Mesenchymal stem cell (in vitro differentiated cells and primary cell): Measurements from ENCODE around the gene SLC9A9. TPM values are rescaled to one million over a fixed set of nuclear protein-coding genes. Genes with fewer than 3 reads are reported as not detected.

Experiments
- DNase-seq: peaks from one replicate; pipeline ENCODE4 v3.0.0-alpha.2; 2013
- H2AFZ ChIP-seq: one replicate; pipeline ENCODE4 v1.6.1; 2013; ENCODE audit warnings: low read depth, mild to moderate bottlenecking, control low read depth, inconsistent platforms, low read length, moderate library complexity
- H2AK5ac ChIP-seq: 2 replicates; pipeline ENCODE4 v1.6.1; 2013; ENCODE audit warnings: low read length, moderate library complexity, mild to moderate bottlenecking, inconsistent platforms; ENCODE audit not compliant: severe bottlenecking
- H2BK120ac ChIP-seq: one replicate; pipeline ENCODE4 v1.6.1; 2013; ENCODE audit warnings: low read depth, mild to moderate bottlenecking, inconsistent platforms, low read length, moderate library complexity
- H2BK12ac ChIP-seq, 2 experiments: one replicate each; pipeline ENCODE4 v1.6.1; 2013; ENCODE audit warnings: inconsistent platforms in 2 of 2, low read length in 2 of 2, mild to moderate bottlenecking in 2 of 2, moderate library complexity in 2 of 2, control low read depth in 1 of 2
- H2BK15ac ChIP-seq: one replicate; pipeline ENCODE4 v1.6.1; 2013; ENCODE audit warnings: mild to moderate bottlenecking, low read depth, inconsistent platforms; ENCODE audit not compliant: poor library complexity, severe bottlenecking
- H2BK5ac ChIP-seq: 2 replicates; pipeline ENCODE4 v1.6.1; 2013; ENCODE audit warnings: low read depth, mild to moderate bottlenecking, low read length, control low read depth, inconsistent platforms; ENCODE audit not compliant: poor library complexity, severe bottlenecking
- H3K14ac ChIP-seq, 2 experiments: one replicate each; pipeline ENCODE4 v1.6.1; 2013; ENCODE audit warnings: inconsistent platforms in 2 of 2, low read length in 2 of 2, control low read depth in 1 of 2, mild to moderate bottlenecking in 1 of 2, moderate library complexity in 1 of 2
- H3K18ac ChIP-seq, 2 experiments: one replicate each; pipeline ENCODE4 v1.6.1; 2013; ENCODE audit warnings: inconsistent platforms in 2 of 2, low read length in 2 of 2, control low read depth in 1 of 2, low read depth in 1 of 2, mild to moderate bottlenecking in 1 of 2
- H3K23ac ChIP-seq, 2 experiments: one replicate each; pipeline ENCODE4 v1.6.1; 2013; ENCODE audit warnings: inconsistent platforms in 2 of 2, low read length in 2 of 2, mild to moderate bottlenecking in 2 of 2, moderate library complexity in 2 of 2, control low read depth in 1 of 2
- H3K27ac ChIP-seq: 2 replicates; pipeline ENCODE4 v1.5.1; 2013; ENCODE audit warnings: mild to moderate bottlenecking, moderate library complexity, low read length, control low read depth, inconsistent platforms; ENCODE audit not compliant: poor library complexity, severe bottlenecking
- H3K27me3 ChIP-seq, 2 experiments: 2 replicates each; pipeline versions ENCODE4 v1.6.1 to v1.7.0; 2013; ENCODE audit warnings: low read length in 2 of 2, mild to moderate bottlenecking in 2 of 2, moderate library complexity in 2 of 2, control low read depth in 1 of 2, inconsistent platforms in 1 of 2; ENCODE audit not compliant: control insufficient read depth in 1 of 2, insufficient read depth in 1 of 2
- H3K36me3 ChIP-seq, 2 experiments: 2 replicates each; pipeline versions ENCODE4 v1.6.1 to v1.7.0; 2013; ENCODE audit warnings: low read length in 2 of 2, control low read depth in 1 of 2, inconsistent platforms in 1 of 2, low read depth in 1 of 2, mild to moderate bottlenecking in 1 of 2; ENCODE audit not compliant: insufficient read depth in 2 of 2, control insufficient read depth in 1 of 2
- H3K4ac ChIP-seq, 2 experiments: one replicate each; pipeline ENCODE4 v1.6.1; 2013; ENCODE audit warnings: inconsistent platforms in 2 of 2, low read length in 2 of 2, mild to moderate bottlenecking in 2 of 2, moderate library complexity in 2 of 2, control low read depth in 1 of 2, low read depth in 1 of 2
- H3K4me1 ChIP-seq: 2 replicates; pipeline ENCODE4 v1.6.1; 2013; ENCODE audit warnings: low read depth, low read length, control low read depth; ENCODE audit not compliant: control insufficient read depth, insufficient read depth
- H3K4me2 ChIP-seq: 2 replicates; pipeline ENCODE4 v1.6.1; 2013; ENCODE audit warnings: low read length, mild to moderate bottlenecking, inconsistent platforms; ENCODE audit not compliant: poor library complexity, severe bottlenecking
- H3K4me3 ChIP-seq, 2 experiments: 2 replicates each; pipeline versions ENCODE4 v1.5.1 to v1.7.0; 2013; ENCODE audit warnings: low read length in 2 of 2, mild to moderate bottlenecking in 2 of 2, control low read depth in 1 of 2, low read depth in 1 of 2; ENCODE audit not compliant: insufficient read depth in 1 of 2
- H3K79me1 ChIP-seq: replicated peaks from 2 replicates; pipeline ENCODE4 v1.6.1; 2013; ENCODE audit warnings: mild to moderate bottlenecking, control low read depth, low read length, inconsistent platforms; ENCODE audit not compliant: poor library complexity, severe bottlenecking
- H3K9ac ChIP-seq: 2 replicates; pipeline ENCODE4 v1.7.0; 2013; ENCODE audit warnings: mild to moderate bottlenecking, low read length, moderate library complexity
- H3K9me3 ChIP-seq: 2 replicates; pipeline ENCODE4 v1.7.0; 2013; ENCODE audit warnings: mild to moderate bottlenecking, low read length; ENCODE audit not compliant: control insufficient read depth
- H4K8ac ChIP-seq: one replicate; pipeline ENCODE4 v1.6.1; 2013; ENCODE audit warnings: inconsistent platforms, mild to moderate bottlenecking, low read length, moderate library complexity
- H4K91ac ChIP-seq: one replicate; pipeline ENCODE4 v1.6.1; 2013; ENCODE audit warnings: mild to moderate bottlenecking, low read length, inconsistent platforms
- WGBS: methylation state at CpG from one replicate; pipeline ENCODE4 v1.1.7; 2013; ENCODE audit warnings: mixed read lengths; 5-methylcytosine and 5-hydroxymethylcytosine counted together
- polyA plus RNA-seq, 2 experiments: library from polyadenylated mRNA; stranded (reverse); fragments of 200-250 nt; gene quantifications; one replicate each; pipeline ENCODE4 v1.2.3, GENCODE V29; 2013

Gene SLC9A9
- 6.2 TPM for polyA plus RNA-seq (2013, experiment 1 of 2)
- 6.2 TPM for polyA plus RNA-seq (2013, experiment 2 of 2)

- Histone ChIP-seq H3K23ac (peak within 1 kb of the TSS in 1 of 2 experiments; percentile 6), H3K27me3 (no peaks in the 10 kb centered on the region), H3K4me1 (no peaks in the 10 kb centered on the region), H2BK15ac (no peak within 1 kb of the TSS), H3K18ac (peak within 1 kb of the TSS; percentile 37 to 73), H3K4me2 (peak within 1 kb of the TSS; percentile 90), H3K79me1 (no peaks in the 10 kb centered on the region), H3K14ac (peak within 1 kb of the TSS in 1 of 2 experiments; percentile 6), H3K4me3 (peak within 1 kb of the TSS; percentile 58 to 95), H2AFZ (peak within 1 kb of the TSS; percentile 44), H3K36me3 (no peaks in the 10 kb centered on the region), H2BK5ac (no peak within 1 kb of the TSS), H2BK120ac (no peak within 1 kb of the TSS), H3K27ac (no peak within 1 kb of the TSS), H2AK5ac (no peak within 1 kb of the TSS), H3K4ac (peak within 1 kb of the TSS in 1 of 2 experiments; percentile 86), H3K9ac (peak within 1 kb of the TSS; percentile 89), H4K8ac (no peak within 1 kb of the TSS), H3K9me3 (no peaks in the 10 kb centered on the region), H4K91ac (no peak within 1 kb of the TSS), H2BK12ac (peak within 1 kb of the TSS in 1 of 2 experiments; percentile 71)
- 11% methylated on average over 15 of the region's 15 CpGs for WGBS
- DNase-seq: peak; percentile 75
Measured at GRCh38 chr3:143847787-143848631, at the start of gene SLC9A9. Gene SLC9A9, minus strand, starts transcription at chr3:143848468. Its CDS starts 146 bp downstream, at chr3:143848322.

- Histone ChIP-seq H2BK5ac (no peak overlapping the region), H3K23ac (no peak overlapping the region), H3K4me2 (no peak overlapping the region), H3K18ac (no peak overlapping the region), H3K27me3 (no peaks in the 10 kb centered on the region), H3K4ac (no peak overlapping the region), H4K8ac (no peak overlapping the region), H3K27ac (no peak overlapping the region), H3K36me3 (no peaks in the 10 kb centered on the region), H2BK15ac (no peak overlapping the region), H4K91ac (no peak overlapping the region), H3K9ac (peak overlapping the region; percentile 31), H2AK5ac (no peak overlapping the region), H2AFZ (no peak overlapping the region), H3K4me1 (no peaks in the 10 kb centered on the region), H2BK120ac (no peak overlapping the region), H3K79me1 (no peaks in the 10 kb centered on the region), H3K4me3 (no peak overlapping the region), H3K14ac (no peak overlapping the region), H2BK12ac (no peak overlapping the region), H3K9me3 (no peaks in the 10 kb centered on the region)
- WGBS: 45% methylated on average over 7 of the region's 7 CpGs
- DNase-seq: peak; percentile 87
Measured at GRCh38 chr3:143897576-143898295, 49.5 kb upstream of the SLC9A9 start.

- Histone ChIP-seq H3K27me3 (no peaks in the 10 kb centered on the region), H2BK120ac (peak overlapping the region; percentile 52), H3K18ac (no peak overlapping the region), H3K4ac (no peak overlapping the region), H3K9ac (no peak overlapping the region), H3K79me1 (no peaks in the 10 kb centered on the region), H2BK5ac (no peak overlapping the region), H2AK5ac (no peak overlapping the region), H2BK12ac (peak overlapping the region in 1 of 2 experiments; percentile 87), H2BK15ac (no peak overlapping the region), H3K4me3 (no peak overlapping the region), H4K8ac (no peak overlapping the region), H3K4me2 (no peak overlapping the region), H3K27ac (no peak overlapping the region), H2AFZ (no peak overlapping the region), H3K4me1 (no peaks in the 10 kb centered on the region), H3K36me3 (no peaks in the 10 kb centered on the region), H3K23ac (no peak overlapping the region), H4K91ac (no peak overlapping the region), H3K14ac (no peak overlapping the region), H3K9me3 (no peaks in the 10 kb centered on the region)
- 94% methylated on average over 4 of the region's 4 CpGs for WGBS
- DNase-seq: no peak
Measured at GRCh38 chr3:143896486-143896885, 48.2 kb upstream of the SLC9A9 start.

GRCh38 chr3:143895805-143896204 lies 47.5 kb upstream of the SLC9A9 start:
- no peaks in the 10 kb centered on the region for H3K79me1 ChIP-seq
- H2AFZ ChIP-seq: no peak overlapping the region
- H3K27me3 ChIP-seq: no peaks in the 10 kb centered on the region
- no peak overlapping the region for H3K23ac ChIP-seq
- no peaks in the 10 kb centered on the region for H3K9me3 ChIP-seq
- no peak overlapping the region for H2BK5ac ChIP-seq
- H3K9ac ChIP-seq: no peak overlapping the region
- H2BK120ac ChIP-seq: no peak overlapping the region
- no peak overlapping the region for H4K8ac ChIP-seq
- H2BK12ac ChIP-seq: no peak overlapping the region
- H3K4me2 ChIP-seq: no peak overlapping the region
- no peak overlapping the region for H3K14ac ChIP-seq
- H3K27ac ChIP-seq: no peak overlapping the region
- H2AK5ac ChIP-seq: no peak overlapping the region
- no peak overlapping the region for H3K4ac ChIP-seq
- H3K4me1 ChIP-seq: no peaks in the 10 kb centered on the region
- H3K36me3 ChIP-seq: no peaks in the 10 kb centered on the region
- DNase-seq: peak; percentile 21
- no peak overlapping the region for H2BK15ac ChIP-seq
- H3K18ac ChIP-seq: no peak overlapping the region
- no CpG with 5 or more reads among the region's 1 CpG for WGBS
- H4K91ac ChIP-seq: no peak overlapping the region
- H3K4me3 ChIP-seq: no peak overlapping the region
